HUES64 (cell line): ENCODE results near the gene LTB.

Experiments used
- H3K27ac ChIP-seq: 2 replicates; pipeline ENCODE4 v1.7.0; 2013; ENCODE audit warnings: low read depth, low read length, inconsistent platforms
- H3K27me3 ChIP-seq: 2 replicates; pipeline ENCODE4 v1.6.1; 2013; ENCODE audit warnings: mild to moderate bottlenecking, low read length; ENCODE audit not compliant: insufficient read depth
- H3K36me3 ChIP-seq: 2 replicates; pipeline ENCODE4 v1.6.1; 2013; ENCODE audit warnings: mild to moderate bottlenecking, low read length; ENCODE audit not compliant: insufficient read depth
- H3K4me1 ChIP-seq: 2 replicates; pipeline ENCODE4 v1.6.1; 2013; ENCODE audit warnings: mild to moderate bottlenecking, low read length, moderate library complexity; ENCODE audit not compliant: insufficient read depth
- H3K4me3 ChIP-seq: 2 replicates; pipeline ENCODE4 v1.5.1; 2013; ENCODE audit warnings: mild to moderate bottlenecking, low read length, moderate library complexity
- H3K9ac ChIP-seq: 2 replicates; pipeline ENCODE4 v1.6.1; 2013; ENCODE audit warnings: mild to moderate bottlenecking, low read depth, low read length
- H3K9me3 ChIP-seq: 2 replicates; pipeline ENCODE4 v1.6.1; 2013; ENCODE audit warnings: low read depth, low read length; ENCODE audit not compliant: insufficient read depth
- WGBS: fragments of 150-250, 120-280 bp; methylation state at CpG from one replicate; pipeline ENCODE4 v1.1.7; 2013; ENCODE audit warnings: missing lambda C conversion rate; 5-methylcytosine and 5-hydroxymethylcytosine counted together

The LTB gene

DNA sequence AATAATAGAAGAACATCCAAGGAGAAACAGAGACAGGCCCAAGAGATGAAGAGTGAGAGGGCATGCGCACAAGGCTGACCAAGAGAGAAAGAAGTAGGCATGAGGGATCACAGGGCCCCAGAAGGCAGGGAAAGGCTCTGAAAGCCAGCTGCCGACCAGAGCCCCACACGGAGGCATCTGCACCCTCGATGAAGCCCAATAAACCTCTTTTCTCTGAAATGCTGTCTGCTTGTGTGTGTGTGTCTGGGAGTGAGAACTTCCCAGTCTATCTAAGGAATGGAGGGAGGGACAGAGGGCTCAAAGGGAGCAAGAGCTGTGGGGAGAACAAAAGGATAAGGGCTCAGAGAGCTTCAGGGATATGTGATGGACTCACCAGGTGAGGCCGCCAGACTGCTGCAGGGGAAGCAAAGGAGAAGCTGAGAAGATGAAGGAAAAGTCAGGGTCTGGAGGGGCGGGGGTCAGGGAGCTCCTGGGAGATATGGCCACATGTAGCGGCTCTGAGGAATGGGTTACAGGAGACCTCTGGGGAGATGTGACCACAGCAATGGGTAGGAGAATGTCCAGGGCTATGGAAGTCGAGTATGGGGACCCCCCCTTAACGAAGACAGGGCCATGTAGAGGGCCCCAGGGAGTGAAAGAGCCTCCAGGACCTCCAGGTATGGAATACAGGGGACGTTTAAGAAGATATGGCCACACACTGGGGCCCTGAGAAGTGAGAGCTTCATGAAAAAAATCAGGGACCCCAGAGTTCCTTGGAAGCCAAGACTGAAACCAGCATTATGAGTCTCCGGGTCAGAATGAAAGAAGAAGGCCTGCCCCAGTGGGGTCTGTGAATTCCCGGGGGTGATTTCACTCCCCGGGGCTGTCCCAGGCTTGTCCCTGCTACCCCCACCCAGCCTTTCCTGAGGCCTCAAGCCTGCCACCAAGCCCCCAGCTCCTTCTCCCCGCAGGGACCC lies 7.8 kb downstream of the LTB start:
- WGBS: 89% methylated on average over 14 of the region's 14 CpGs
- H3K36me3 ChIP-seq: no peaks in the 10 kb centered on the region
- H3K4me1 ChIP-seq: peaks cover 5% of the 10 kb centered on the region; the same call in 1 of the 2 replicates

DNA sequence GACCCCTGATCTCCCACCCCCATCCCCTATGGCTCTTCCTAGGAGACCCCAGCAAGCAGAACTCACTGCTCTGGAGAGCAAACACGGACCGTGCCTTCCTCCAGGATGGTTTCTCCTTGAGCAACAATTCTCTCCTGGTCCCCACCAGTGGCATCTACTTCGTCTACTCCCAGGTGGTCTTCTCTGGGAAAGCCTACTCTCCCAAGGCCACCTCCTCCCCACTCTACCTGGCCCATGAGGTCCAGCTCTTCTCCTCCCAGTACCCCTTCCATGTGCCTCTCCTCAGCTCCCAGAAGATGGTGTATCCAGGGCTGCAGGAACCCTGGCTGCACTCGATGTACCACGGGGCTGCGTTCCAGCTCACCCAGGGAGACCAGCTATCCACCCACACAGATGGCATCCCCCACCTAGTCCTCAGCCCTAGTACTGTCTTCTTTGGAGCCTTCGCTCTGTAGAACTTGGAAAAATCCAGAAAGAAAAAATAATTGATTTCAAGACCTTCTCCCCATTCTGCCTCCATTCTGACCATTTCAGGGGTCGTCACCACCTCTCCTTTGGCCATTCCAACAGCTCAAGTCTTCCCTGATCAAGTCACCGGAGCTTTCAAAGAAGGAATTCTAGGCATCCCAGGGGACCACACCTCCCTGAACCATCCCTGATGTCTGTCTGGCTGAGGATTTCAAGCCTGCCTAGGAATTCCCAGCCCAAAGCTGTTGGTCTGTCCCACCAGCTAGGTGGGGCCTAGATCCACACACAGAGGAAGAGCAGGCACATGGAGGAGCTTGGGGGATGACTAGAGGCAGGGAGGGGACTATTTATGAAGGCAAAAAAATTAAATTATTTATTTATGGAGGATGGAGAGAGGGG lies 8.8 kb downstream of the LTB start:
- Histone ChIP-seq H3K27me3 (no peaks in the 10 kb centered on the region), H3K9me3 (no peaks in the 10 kb centered on the region), H3K36me3 (no peaks in the 10 kb centered on the region), H3K9ac (no peak overlapping the region), H3K27ac (no peak overlapping the region), H3K4me1 (peaks cover 5% of the 10 kb centered on the region; the same call in 1 of the 2 replicates), H3K4me3 (no peak overlapping the region)
- WGBS: 86% methylated on average over 9 of the region's 9 CpGs

More for the DNA sequence above, 7.8 kb downstream of the LTB start:
- Histone ChIP-seq H3K9me3 (no peaks in the 10 kb centered on the region), H3K27me3 (no peaks in the 10 kb centered on the region), H3K4me3 (no peak overlapping the region), H3K27ac (no peak overlapping the region), H3K9ac (no peak overlapping the region)

GRCh38 chr6:31572041-31572911 lies 9.9 kb downstream of the LTB start, which contains the start of gene LTA:
Gene LTA, plus strand, starts transcription at chr6:31572289. Its CDS starts 454 bp downstream, at chr6:31572743.
- Histone ChIP-seq H3K4me1 (peaks cover 4% of the 10 kb centered on the region; the same call in 1 of the 2 replicates), H3K27ac (no peak within 1 kb of the TSS), H3K9ac (no peak within 1 kb of the TSS), H3K27me3 (no peaks in the 10 kb centered on the region), H3K9me3 (no peaks in the 10 kb centered on the region), H3K4me3 (no peak within 1 kb of the TSS), H3K36me3 (no peaks in the 10 kb centered on the region)
- WGBS: 92% methylated on average over 27 of the region's 27 CpGs

- no peak overlapping the region for H3K27ac ChIP-seq
Observed at GRCh38 chr6:31569861-31570536, 12.2 kb downstream of the LTB start.

GRCh38 chr6:31568537-31568961 lies 13.7 kb downstream of the LTB start:
- Histone ChIP-seq H3K4me3 (no peak overlapping the region), H3K4me1 (peaks cover 4% of the 10 kb centered on the region; the same call in 1 of the 2 replicates), H3K27ac (no peak overlapping the region), H3K36me3 (no peaks in the 10 kb centered on the region), H3K27me3 (no peaks in the 10 kb centered on the region), H3K9me3 (no peaks in the 10 kb centered on the region), H3K9ac (no peak overlapping the region)
- WGBS: 87% methylated on average over 3 of the region's 3 CpGs

More at GRCh38 chr6:31569861-31570536, 12.2 kb downstream of the LTB start:
- Histone ChIP-seq H3K4me1 (peaks cover 4% of the 10 kb centered on the region; the same call in 1 of the 2 replicates), H3K4me3 (no peak overlapping the region), H3K9ac (no peak overlapping the region), H3K36me3 (no peaks in the 10 kb centered on the region), H3K9me3 (no peaks in the 10 kb centered on the region), H3K27me3 (no peaks in the 10 kb centered on the region)
- no CpG with 5 or more reads among the region's 1 CpG for WGBS

GRCh38 chr6:31567531-31568370 lies 14.5 kb downstream of the LTB start:
- peaks cover 4% of the 10 kb centered on the region; the same call in 1 of the 2 replicates for H3K4me1 ChIP-seq
- no peaks in the 10 kb centered on the region for H3K36me3 ChIP-seq
- no peak overlapping the region for H3K9ac ChIP-seq
- no peak overlapping the region for H3K27ac ChIP-seq
- no peaks in the 10 kb centered on the region for H3K27me3 ChIP-seq
- WGBS: 58% methylated on average over 9 of the region's 9 CpGs
- no peak overlapping the region for H3K4me3 ChIP-seq
- no peaks in the 10 kb centered on the region for H3K9me3 ChIP-seq

DNA sequence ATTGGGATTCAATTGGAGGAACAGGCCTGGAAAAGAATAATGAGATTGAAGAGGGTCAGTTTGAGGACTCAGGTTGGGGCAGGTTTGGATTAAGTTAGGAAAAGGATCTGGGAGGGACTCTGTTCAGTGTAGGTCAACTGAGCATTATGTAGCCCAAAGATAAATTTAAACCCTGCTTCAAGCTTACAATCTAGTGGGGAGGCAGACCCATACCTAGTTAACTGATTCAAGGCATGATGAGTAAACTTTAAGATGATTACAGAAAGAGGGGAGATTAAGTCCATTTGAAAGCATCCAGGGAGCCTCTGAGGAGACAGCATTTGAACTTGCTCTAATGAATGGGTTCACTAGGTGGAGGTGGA lies 21.5 kb downstream of the LTB start:
- Histone ChIP-seq H3K27me3 (no peaks in the 10 kb centered on the region), H3K9ac (no peak overlapping the region), H3K27ac (peak overlapping the region; percentile 64), H3K4me3 (no peak overlapping the region), H3K36me3 (peaks cover 31% of the 10 kb centered on the region), H3K9me3 (no peaks in the 10 kb centered on the region), H3K4me1 (peaks cover 15% of the 10 kb centered on the region; the same call in 1 of the 2 replicates)

DNA sequence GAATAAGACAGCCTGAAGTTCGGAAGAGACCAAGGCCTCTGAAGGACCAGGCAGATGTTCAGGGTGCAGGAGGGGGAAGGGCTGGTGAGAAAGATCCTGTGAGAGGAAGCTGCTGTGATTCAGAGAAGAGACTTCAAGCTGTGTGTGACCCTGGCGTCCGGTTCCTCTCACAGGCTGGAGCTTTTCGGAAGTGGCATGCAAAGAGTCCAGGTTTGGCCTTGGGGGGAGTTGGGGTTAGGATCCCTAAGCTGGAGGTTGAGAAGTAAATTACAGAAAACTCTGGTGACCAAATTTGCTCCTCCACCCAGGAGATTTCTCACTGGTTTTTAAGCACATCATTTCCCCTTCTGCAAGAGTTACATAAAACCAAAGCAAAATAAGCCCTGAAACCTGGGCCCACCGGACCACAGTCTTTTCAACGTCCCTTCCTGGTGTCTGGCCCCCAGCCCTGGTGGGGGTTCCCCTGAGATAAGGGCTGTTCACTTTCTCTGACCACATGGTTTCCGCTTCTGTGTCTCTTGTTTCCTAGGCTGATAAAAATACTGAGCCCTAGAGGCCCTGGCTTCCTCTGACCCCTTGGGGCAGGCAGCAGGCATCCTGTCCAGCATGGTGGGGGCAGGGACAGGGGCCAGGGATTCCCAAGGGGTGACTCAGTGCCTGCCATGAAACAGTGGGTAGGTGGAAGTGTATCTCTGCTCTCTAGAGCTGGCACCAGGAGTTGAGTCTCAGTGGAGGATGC lies 22.1 kb downstream of the LTB start:
- no peaks in the 10 kb centered on the region for H3K27me3 ChIP-seq
- peak overlapping the region; percentile 55; the same call in 1 of the 2 replicates for H3K9ac ChIP-seq
- H3K9me3 ChIP-seq: no peaks in the 10 kb centered on the region
- H3K27ac ChIP-seq: peak overlapping the region; percentile 64
- H3K36me3 ChIP-seq: peaks cover 31% of the 10 kb centered on the region
- peaks cover 15% of the 10 kb centered on the region; the same call in 1 of the 2 replicates for H3K4me1 ChIP-seq
- no peak overlapping the region for H3K4me3 ChIP-seq
- 85% methylated on average over 7 of the region's 7 CpGs for WGBS

- H3K27me3 ChIP-seq: no peaks in the 10 kb centered on the region
- peaks cover 35% of the 10 kb centered on the region for H3K36me3 ChIP-seq
- WGBS: 73% methylated on average over 4 of the region's 4 CpGs
- no peak overlapping the region for H3K4me3 ChIP-seq
- H3K9me3 ChIP-seq: no peaks in the 10 kb centered on the region
- H3K4me1 ChIP-seq: peaks cover 15% of the 10 kb centered on the region; the same call in 1 of the 2 replicates
- peak overlapping the region; percentile 55; the same call in 1 of the 2 replicates for H3K9ac ChIP-seq
- H3K27ac ChIP-seq: peak overlapping the region; percentile 64
Observed at GRCh38 chr6:31559606-31559957, 22.6 kb downstream of the LTB start.
